ENCODE data around the gene PLCXD1.

PLCXD1 gene

DNA sequence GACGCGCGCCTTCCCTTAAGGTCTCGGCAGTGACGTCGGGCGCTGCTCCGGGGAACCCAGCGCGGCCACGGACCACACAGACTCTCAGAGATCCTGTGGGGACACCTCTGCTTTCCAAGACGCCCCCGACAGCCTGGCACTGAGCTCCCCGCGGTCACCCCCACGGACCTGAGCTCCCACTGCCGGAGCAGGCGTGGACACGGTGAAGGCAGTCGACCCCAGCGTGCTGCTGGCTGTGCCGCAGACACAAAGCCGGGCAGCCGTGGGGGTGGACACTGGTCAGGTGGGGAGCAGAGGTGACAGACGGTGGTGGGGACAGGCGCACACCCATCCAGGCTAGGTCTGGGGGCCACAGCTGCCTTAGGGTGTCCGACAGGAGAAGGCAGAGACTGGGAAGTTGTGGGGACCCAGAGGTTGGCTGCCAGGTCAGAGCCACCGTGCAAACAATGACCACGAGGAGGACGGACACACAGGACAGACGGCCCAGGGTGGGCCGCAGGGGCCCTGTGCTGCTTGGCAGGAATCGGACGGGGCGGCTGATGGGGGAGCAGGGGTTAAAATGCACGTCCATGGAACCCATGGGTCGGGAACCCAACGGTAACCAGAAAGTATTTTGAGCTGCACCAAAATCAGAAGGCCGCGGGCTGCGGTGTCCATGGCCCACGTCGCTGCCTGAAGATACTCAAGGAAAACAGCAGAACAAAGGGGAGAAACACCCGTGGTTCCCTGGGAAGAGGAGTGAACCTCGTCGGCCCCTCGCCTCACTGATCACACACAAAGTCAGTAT is 54.0 kb downstream of the PLCXD1 start:
- no peak for DNase-seq (ENCODE audit: low read depth)

- no peak for DNase-seq (ENCODE audit: low read depth)
Observed at GRCh38 chrX:335758-336155, 54.6 kb downstream of the PLCXD1 start.

GRCh38 chrX:336227-336626 is 55.0 kb downstream of the PLCXD1 start:
- DNase-seq (ENCODE audit: low read depth): no peak

- no peak for DNase-seq (ENCODE audit: low read depth)
Observed at GRCh38 chrX:337331-337831, 56.2 kb downstream of the PLCXD1 start.

- DNase-seq (ENCODE audit: low read depth): no peak
Observed at GRCh38 chrX:338281-338835, 57.2 kb downstream of the PLCXD1 start.

- DNase-seq (ENCODE audit: low read depth): no peak
Observed at GRCh38 chrX:338836-339400, 57.7 kb downstream of the PLCXD1 start.

- no peak for DNase-seq (ENCODE audit: low read depth)
Observed at GRCh38 chrX:340121-340520, 58.9 kb downstream of the PLCXD1 start.

DNA sequence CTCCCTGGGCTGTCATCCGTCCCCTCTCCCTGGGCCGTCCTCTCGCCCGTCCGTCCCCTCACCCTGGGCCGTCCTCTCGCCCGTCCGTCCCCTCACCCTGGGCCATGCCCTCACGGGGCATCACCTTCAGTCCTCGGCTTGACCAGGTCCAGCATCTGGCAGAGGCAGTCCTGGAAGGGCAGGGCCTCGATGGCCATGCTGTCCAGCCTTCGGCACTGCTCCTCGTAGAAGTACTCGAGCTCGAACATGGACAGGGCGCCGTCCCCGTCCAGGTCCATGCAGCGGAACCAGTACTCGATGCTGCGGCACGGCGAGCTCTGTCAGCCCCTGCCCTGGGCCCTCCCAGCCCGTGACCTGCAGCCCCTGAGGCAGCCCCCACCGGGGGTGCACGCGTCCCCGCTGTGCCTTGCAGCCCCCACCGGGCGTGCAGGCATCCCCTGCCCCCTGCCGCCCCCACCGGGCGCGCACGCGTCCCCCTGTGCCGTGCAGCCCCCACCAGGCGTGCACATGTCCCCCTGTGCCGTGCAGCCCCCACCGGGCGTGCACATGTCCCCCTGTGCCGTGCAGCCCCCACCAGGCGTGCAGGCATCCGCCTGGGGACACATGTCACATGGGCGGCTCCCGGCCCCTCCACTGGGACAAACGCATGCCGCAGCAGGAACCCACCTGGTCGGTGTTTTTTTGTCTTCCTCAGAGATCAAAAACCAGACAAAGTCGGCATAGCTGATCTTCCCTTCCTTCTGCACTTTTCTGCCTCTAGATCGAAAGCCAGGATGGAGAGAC is 59.7 kb downstream of the PLCXD1 start:
- DNase-seq (ENCODE audit: low read depth): no peak

DNA sequence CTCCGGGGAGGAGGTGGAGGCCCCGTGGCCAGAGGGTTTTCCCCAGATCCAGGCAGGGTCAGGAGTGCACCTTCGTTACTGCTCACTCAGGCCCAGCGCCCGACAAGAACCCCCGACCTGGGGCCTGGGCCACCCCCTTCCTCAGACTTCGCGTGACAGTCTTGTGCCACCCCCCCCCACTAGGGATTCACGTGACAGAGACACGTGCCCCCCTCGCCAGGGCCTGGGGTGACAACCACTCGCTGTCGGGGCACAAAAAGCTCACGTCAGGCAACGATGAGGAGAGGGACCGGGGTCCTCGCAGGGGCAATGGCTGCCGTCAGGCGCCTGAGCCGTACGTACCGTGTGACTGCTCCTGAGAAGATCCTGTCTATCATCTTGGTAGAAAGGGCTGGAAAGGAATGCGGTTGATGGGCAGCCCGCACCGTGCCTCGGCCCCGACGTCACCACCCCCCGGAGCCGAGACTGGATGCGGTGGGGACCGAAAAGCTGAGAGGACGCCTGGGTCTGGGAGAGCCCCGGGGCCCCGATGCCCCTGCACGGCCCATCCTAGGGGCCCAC is 60.4 kb downstream of the PLCXD1 start:
- DNase-seq (ENCODE audit: low read depth): no peak

DNA sequence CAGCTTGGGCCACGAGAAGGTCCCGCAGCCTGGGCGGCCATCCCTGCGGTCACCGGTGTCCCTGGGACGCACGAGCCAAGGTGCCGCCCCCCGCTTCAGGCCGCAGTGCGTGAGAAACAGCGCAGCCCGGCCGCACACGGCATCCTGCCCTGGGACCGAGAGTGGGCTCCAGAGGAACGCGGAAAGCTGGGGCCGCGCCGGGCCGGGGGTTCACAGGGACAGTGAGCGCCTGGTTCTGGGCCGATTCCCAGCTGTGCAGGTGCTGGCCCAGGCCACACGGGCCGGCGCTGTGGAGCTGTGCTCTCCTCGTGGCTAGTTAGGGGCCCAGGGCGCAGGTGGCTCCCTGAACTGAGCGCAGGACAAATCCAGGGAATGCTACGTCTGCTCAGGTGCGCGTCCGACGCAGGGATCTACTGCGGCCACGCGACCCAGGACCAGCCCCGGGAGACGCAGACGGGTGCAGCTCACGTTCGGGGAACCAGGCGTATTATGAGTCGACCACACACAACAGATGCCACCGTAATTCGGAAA is 63.3 kb downstream of the PLCXD1 start:
- DNase-seq (ENCODE audit: low read depth): no peak

- DNase-seq (ENCODE audit: low read depth): no peak
Observed at GRCh38 chrX:345020-345925, 64.1 kb downstream of the PLCXD1 start.

GRCh38 chrX:346034-346813 is 65.0 kb downstream of the PLCXD1 start:
- DNase-seq (ENCODE audit: low read depth): no peak

GRCh38 chrX:347351-348117 is 66.4 kb downstream of the PLCXD1 start:
- no peak for DNase-seq (ENCODE audit: low read depth)

DNA sequence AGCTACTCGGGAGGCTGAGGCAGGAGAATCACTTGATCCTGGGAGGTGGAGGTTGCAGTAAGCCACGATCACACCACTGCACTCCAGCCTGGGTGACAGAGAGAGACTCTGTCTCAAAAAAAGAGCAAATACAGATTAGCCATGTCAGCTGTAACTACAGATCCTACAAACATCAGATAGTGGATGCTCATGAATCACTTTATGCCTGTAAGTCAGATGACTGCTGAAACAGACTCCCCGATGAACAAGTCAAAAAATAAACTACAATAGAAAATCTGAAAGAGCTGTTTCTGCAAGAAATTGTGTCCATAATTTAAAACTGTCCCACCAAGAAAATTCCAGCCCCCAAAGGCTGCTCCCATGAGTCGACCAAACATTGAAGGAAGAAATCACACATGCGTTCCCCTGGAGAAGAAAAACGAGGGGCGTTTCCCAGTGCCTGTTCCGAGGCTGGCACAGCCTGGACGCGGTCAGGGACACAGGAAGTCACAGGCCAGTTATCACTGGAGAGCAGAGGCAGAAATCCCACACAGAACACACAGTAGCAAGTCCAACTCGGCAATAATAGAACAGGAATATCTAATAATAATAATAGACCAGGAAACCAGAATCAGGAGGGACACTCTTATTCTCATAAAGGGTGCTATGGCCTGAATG is 67.4 kb downstream of the PLCXD1 start:
- DNase-seq (ENCODE audit: low read depth): no peak

- no peak for DNase-seq (ENCODE audit: low read depth)
Observed at GRCh38 chrX:349196-349595, 68.0 kb downstream of the PLCXD1 start.

GRCh38 chrX:349702-350101 is 68.5 kb downstream of the PLCXD1 start:
- no peak for DNase-seq (ENCODE audit: low read depth)

GRCh38 chrX:350148-350533 is 69.0 kb downstream of the PLCXD1 start:
- DNase-seq (ENCODE audit: low read depth): no peak

DNA sequence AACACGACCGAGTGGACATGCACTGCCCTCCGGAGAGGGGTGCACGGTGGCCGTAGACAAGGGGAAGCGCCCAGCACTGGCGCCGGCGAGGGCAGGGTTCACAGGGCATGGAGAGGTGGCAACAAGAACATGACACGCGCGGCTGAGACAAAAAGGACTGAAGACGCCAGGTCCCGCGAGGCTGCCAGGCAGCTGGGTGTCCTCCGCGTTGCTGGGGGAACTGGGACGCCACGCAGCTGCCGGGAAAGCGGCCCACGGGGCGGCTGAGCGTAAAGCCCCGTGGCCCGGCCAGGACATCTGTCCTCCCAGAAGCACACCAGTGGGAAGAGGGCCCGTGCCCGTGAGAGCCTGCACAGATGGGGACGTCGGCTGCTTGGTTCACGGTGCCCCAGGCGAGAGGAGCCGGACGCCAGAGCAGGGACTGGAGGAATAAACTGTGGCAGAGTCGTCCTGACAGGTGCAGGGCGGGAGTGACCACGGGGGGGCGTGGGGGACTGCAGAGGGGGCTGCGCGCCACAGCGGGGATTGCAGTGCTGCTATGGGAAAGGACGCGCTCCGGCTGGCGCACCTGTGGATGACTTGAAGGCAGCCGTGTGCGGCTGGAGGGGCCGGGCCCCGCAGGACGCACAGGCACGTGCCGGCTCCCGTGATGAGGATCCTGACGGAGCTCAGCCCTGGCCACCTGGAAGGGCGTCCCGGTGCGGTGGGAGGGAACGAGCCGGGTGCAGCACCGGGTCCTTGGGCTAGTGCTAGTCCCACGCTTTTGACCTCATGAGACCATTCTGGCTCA is 69.5 kb downstream of the PLCXD1 start:
- no peak for DNase-seq (ENCODE audit: low read depth)

Measured in activated T-helper 9 cell treated with anti-CD3 and anti-CD28 coated beads, Interleukin-2, amount 50 U/mL, for 16 hours (primary cell).